HEK293T (cell line): Measurements from ENCODE around the gene PRSS27.

Experiments used
- FOXM1 ChIP-seq: fragments of 450-650 bp; IDR thresholded peaks from 2 replicates; pipeline ENCODE4 v1.6.1; 2017; ENCODE audit warnings: mild to moderate bottlenecking, borderline replicate concordance
- L3MBTL2 ChIP-seq: fragments of 450-650 bp; conservative IDR thresholded peaks from 2 replicates; pipeline ENCODE4 v1.6.1; 2016; ENCODE audit warnings: mild to moderate bottlenecking
- SUZ12 ChIP-seq: fragments of 450-650 bp; IDR thresholded peaks from 2 replicates; pipeline ENCODE4 v1.6.1; 2016; ENCODE audit warnings: mild to moderate bottlenecking
- TF ChIP-seq, protein P1 (sequence below): fragments of 450-650 bp; IDR thresholded peaks from 2 replicates; pipeline ENCODE4 v1.6.1; 2016

DNA sequence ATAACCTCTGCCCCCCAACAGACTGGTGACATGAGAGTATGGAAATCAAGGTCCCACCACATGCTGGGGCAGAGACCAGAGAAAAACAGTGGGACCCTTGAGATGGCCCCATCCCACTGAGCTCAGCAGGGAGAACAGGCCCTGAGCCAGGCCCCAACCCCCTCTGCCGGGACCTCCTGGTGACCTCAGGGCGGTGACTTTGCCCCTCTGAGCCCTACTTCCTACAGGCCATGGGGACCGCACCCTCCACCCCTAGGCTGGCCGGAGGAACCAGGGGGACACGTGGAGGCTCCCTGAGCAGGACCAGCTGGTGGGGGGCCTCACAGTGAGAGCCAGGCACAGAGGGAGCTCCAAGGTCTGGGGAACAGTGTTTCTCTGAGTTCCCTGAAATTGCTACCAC is 18.6 kb upstream of the PRSS27 start:
- no peak for TF ChIP-seq L3MBTL2
- TF ChIP-seq SUZ12, result no peak
- TF ChIP-seq, protein P1, sequence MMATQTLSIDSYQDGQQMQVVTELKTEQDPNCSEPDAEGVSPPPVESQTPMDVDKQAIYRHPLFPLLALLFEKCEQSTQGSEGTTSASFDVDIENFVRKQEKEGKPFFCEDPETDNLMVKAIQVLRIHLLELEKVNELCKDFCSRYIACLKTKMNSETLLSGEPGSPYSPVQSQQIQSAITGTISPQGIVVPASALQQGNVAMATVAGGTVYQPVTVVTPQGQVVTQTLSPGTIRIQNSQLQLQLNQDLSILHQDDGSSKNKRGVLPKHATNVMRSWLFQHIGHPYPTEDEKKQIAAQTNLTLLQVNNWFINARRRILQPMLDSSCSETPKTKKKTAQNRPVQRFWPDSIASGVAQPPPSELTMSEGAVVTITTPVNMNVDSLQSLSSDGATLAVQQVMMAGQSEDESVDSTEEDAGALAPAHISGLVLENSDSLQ, result no peak
- TF ChIP-seq FOXM1, result no peak
